NCI-H2171 treated with DMSO at 0.1 percent for 48 hours (cell line): ENCODE measurements around the gene EHMT2.
"Not testable (repeated sequence)": the region's sequence is repeated elsewhere in the genome, so short reads cannot be mapped to it uniquely, and the experiment has no call there.

Experiments used
- DNase-seq: peaks from one replicate; lab custom pipeline; 2025; lab: John Stamatoyannopoulos, UW

Gene EHMT2

GRCh38 chr6:31897612-31898382, at the start of gene EHMT2:
TSS of gene EHMT2 (minus strand) at chr6:31897698. CDS start at chr6:31897677, 21 bp downstream.
- peak; percentile 91 for DNase-seq

GRCh38 chr6:31947070-31947675, 49.7 kb upstream of the EHMT2 start:
- DNase-seq: no peak

GRCh38 chr6:31946370-31946885, 48.9 kb upstream of the EHMT2 start:
- no peak for DNase-seq

- DNase-seq: no peak
These were observed 48.2 kb upstream of the EHMT2 start, which contains the start of gene CFB for GRCh38 chr6:31945507-31946369. TSS of gene CFB (plus strand) at chr6:31946095. CDS start at chr6:31946222, 127 bp downstream.

- DNase-seq: no peak
These were observed 47.6 kb upstream of the EHMT2 start for GRCh38 chr6:31945154-31945506.

GRCh38 chr6:31943742-31944141, 46.2 kb upstream of the EHMT2 start:
- DNase-seq: no peak

GRCh38 chr6:31940256-31940664, 42.8 kb upstream of the EHMT2 start:
- DNase-seq: peak; percentile 38

- DNase-seq: no peak
These were observed 38.3 kb upstream of the EHMT2 start for GRCh38 chr6:31935823-31936222.

GRCh38 chr6:31935021-31935420, 37.5 kb upstream of the EHMT2 start:
- no peak for DNase-seq

- DNase-seq: no peak
These were observed 36.0 kb upstream of the EHMT2 start for GRCh38 chr6:31933537-31933936.

- not testable (repeated sequence) for DNase-seq
These were observed 34.6 kb upstream of the EHMT2 start for GRCh38 chr6:31932137-31932536.

- DNase-seq: no peak
These were observed 33.5 kb upstream of the EHMT2 start for GRCh38 chr6:31930962-31931361.

- no peak for DNase-seq
These were observed 31.1 kb upstream of the EHMT2 start for GRCh38 chr6:31928672-31928939.

- DNase-seq: no peak
These were observed 30.6 kb upstream of the EHMT2 start for GRCh38 chr6:31927863-31928671.

GRCh38 chr6:31927242-31927862, 29.9 kb upstream of the EHMT2 start, which contains the start of gene C2:
TSS of gene C2 (plus strand) at chr6:31927717. CDS start at chr6:31927753, 36 bp downstream.
- no peak for DNase-seq

- peak; percentile 30 for DNase-seq
These were observed 25.4 kb upstream of the EHMT2 start for GRCh38 chr6:31922942-31923341.

- DNase-seq: no peak
These were observed 23.3 kb upstream of the EHMT2 start for GRCh38 chr6:31920811-31921210.

GRCh38 chr6:31919624-31920303, 22.3 kb upstream of the EHMT2 start:
- no peak for DNase-seq

- no peak for DNase-seq
These were observed 20.7 kb upstream of the EHMT2 start for GRCh38 chr6:31918069-31918720.

GRCh38 chr6:31915756-31916155, 18.3 kb upstream of the EHMT2 start:
- no peak for DNase-seq
